ENCODE data around the gene B4GALNT4.

GRCh38 chr11:412641-413119 lies 43.4 kb downstream of the B4GALNT4 start:
- TF ChIP-seq POLR2AphosphoS5 (IDR thresholded peaks at IDR 0.05; ENCODE audit: low read depth, low read length) (no peak), POLR2A (IDR thresholded peaks at IDR 0.05; ENCODE audit: low read depth, low read length) (no peak)
